Lung (tissue), 12 donors: ENCODE results near the gene PHF21B. TPM values are rescaled to one million over a fixed set of nuclear protein-coding genes. Genes with fewer than 3 reads are reported as not detected.

Source experiments
- ATAC-seq: fragments of 200-7000 bp; cut with Tn5 transposase; one replicate; pipeline ENCODE4 v1.9.1; 2020; ENCODE audit warnings: moderate number of reproducible peaks; ENCODE audit not compliant: insufficient read depth, low FRiP score
- DNase-seq, 3 donors: peaks; one replicate each; pipeline ENCODE4 v3.0.0-alpha.2; 2013 to 2017
- H3K27ac ChIP-seq, 2 donors: one replicate each; pipeline ENCODE4 v1.5.1; 2013; ENCODE audit warnings: mild to moderate bottlenecking in 2 of 2, moderate library complexity in 2 of 2, control low read depth in 1 of 2, inconsistent platforms in 1 of 2, low read depth in 1 of 2, low read length in 1 of 2
- H3K27me3 ChIP-seq, 3 donors: one replicate each; pipeline ENCODE4 v1.5.1; 2013; ENCODE audit warnings: low read length in 2 of 3; ENCODE audit not compliant: control insufficient read depth in 3 of 3, insufficient read depth in 3 of 3
- H3K36me3 ChIP-seq, 4 donors: one replicate each; pipeline ENCODE4 v1.5.1; 2013; ENCODE audit warnings: low read length in 4 of 4, mild to moderate bottlenecking in 1 of 4, moderate library complexity in 1 of 4; ENCODE audit not compliant: control insufficient read depth in 4 of 4, insufficient read depth in 4 of 4
- H3K4me1 ChIP-seq, 5 donors: one replicate each; pipeline ENCODE4 v1.5.1; 2013; ENCODE audit warnings: low read length in 5 of 5, mild to moderate bottlenecking in 2 of 5, moderate library complexity in 1 of 5; ENCODE audit not compliant: control insufficient read depth in 5 of 5, insufficient read depth in 5 of 5
- H3K4me3 ChIP-seq: one replicate; pipeline ENCODE4 v1.5.1; 2013; ENCODE audit warnings: mild to moderate bottlenecking, control low read depth, moderate library complexity
- H3K9ac ChIP-seq, 2 donors: one replicate each; pipeline ENCODE4 v1.5.1; 2013; ENCODE audit warnings: low read length in 2 of 2, control low read depth in 1 of 2; ENCODE audit not compliant: insufficient read depth in 1 of 2
- H3K9me3 ChIP-seq, 4 donors: one replicate each; pipeline ENCODE4 v1.5.1; 2013; ENCODE audit warnings: low read length in 3 of 4, mild to moderate bottlenecking in 1 of 4, moderate library complexity in 1 of 4; ENCODE audit not compliant: control insufficient read depth in 4 of 4, insufficient read depth in 3 of 4
- WGBS, 2 donors: extraction: QIAGEN DNeasy Blood & Tissue Kit; methylation state at CpG; one replicate each; pipeline ENCODE4 v1.1.7; 2013; 5-methylcytosine and 5-hydroxymethylcytosine counted together
- polyA plus RNA-seq, 2 donors: library from polyadenylated mRNA; stranded (reverse); fragments of 200-250 nt; gene quantifications; one replicate each; pipeline ENCODE4 v1.2.1, GENCODE V29; 2013
- total RNA-seq, 2 donors: library from RNA; depleted of rRNA in 1 of 2; stranded (reverse); fragments of >200 nt in 1 of 2; gene quantifications; one replicate each; pipeline ENCODE4 v1.2.1, GENCODE V29; 2014 to 2021
- TF ChIP-seq, protein P1 (sequence below): IDR thresholded peaks from 2 replicates; pipeline ENCODE4 v1.5.1; 2012; ENCODE audit warnings: mild to moderate bottlenecking; ENCODE audit errors: control extremely low read depth, extremely low read depth
- donor health status: control.
- donor health status: control.
- donor health status: Bipolar disorder and iron deficiency.
- donor health status: healthy.
- donor health status: DM: yes; HTN: yes; CAD: no.

The PHF21B gene
- total and polyA plus RNA-seq, 4 donors: 0.03 to 0.43 (median 0.26) TPM

DNA sequence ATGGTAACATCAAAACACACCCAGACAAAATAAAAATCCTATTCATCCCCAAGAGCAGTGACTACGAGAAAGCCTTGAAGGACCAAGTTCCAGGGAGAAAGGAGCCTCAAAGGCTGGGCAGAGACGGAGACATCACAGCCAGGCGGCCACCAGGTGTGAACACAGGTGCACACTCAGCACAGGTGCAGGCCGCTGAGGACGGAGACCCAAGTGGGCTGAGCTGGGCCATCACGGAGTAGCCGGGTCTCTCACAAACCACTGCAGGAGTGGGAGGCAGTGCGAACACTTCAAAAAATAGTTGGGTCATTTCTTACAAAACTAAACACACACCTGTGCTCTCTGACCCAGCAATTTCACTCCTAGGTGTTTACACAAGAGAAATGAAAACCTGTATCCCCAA lies 72.6 kb downstream of the PHF21B start:
- Histone ChIP-seq H3K36me3 (no peaks in the 10 kb centered on the region), H3K27ac (no peak overlapping the region), H3K4me3 (no peak overlapping the region), H3K9ac (no peak overlapping the region), H3K27me3 (no peaks in the 10 kb centered on the region), H3K4me1 (no peaks in the 10 kb centered on the region), H3K9me3 (peaks cover 0 to 2% (median 0%) of the 10 kb centered on the region in 4 donors)
- ATAC-seq (no peak), DNase-seq (no peak)
- 73 to 90% methylated on average over 8 of the region's 8 CpGs for WGBS, 2 donors
- TF ChIP-seq, protein P1, sequence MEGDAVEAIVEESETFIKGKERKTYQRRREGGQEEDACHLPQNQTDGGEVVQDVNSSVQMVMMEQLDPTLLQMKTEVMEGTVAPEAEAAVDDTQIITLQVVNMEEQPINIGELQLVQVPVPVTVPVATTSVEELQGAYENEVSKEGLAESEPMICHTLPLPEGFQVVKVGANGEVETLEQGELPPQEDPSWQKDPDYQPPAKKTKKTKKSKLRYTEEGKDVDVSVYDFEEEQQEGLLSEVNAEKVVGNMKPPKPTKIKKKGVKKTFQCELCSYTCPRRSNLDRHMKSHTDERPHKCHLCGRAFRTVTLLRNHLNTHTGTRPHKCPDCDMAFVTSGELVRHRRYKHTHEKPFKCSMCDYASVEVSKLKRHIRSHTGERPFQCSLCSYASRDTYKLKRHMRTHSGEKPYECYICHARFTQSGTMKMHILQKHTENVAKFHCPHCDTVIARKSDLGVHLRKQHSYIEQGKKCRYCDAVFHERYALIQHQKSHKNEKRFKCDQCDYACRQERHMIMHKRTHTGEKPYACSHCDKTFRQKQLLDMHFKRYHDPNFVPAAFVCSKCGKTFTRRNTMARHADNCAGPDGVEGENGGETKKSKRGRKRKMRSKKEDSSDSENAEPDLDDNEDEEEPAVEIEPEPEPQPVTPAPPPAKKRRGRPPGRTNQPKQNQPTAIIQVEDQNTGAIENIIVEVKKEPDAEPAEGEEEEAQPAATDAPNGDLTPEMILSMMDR: no peak

DNA sequence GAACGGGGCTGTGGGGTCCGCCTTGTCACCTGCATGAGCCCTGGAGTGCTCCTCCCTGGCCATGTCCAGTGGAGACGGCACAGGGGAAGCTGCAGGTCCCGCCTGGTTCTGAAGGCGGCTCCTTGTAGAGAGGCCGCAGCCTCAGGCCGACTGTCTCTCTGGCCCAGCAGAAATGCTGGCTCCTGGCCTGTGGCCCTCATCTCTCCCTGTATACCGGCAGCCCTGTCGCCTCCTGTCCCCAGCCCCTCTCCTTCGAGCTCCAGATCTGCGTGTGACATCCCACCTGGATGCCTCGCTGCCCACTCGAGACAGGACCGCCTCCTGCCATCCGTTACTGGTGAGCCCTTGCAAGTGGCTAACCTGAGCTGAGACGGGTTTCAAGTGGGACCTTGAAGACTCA lies 73.6 kb downstream of the PHF21B start:
- H3K27ac ChIP-seq: no peak overlapping the region
- H3K27me3 ChIP-seq: no peaks in the 10 kb centered on the region
- TF ChIP-seq, protein P1: no peak
- ATAC-seq: no peak
- H3K36me3 ChIP-seq: no peaks in the 10 kb centered on the region
- peaks cover 0 to 6% (median 0%) of the 10 kb centered on the region in 5 donors for H3K4me1 ChIP-seq
- WGBS, 2 donors: 81 to 86% methylated on average over 16 of the region's 16 CpGs
- H3K4me3 ChIP-seq: no peak overlapping the region
- H3K9me3 ChIP-seq: peaks cover 0 to 2% (median 0%) of the 10 kb centered on the region in 4 donors
- DNase-seq: no peak
- no peak overlapping the region for H3K9ac ChIP-seq

DNA sequence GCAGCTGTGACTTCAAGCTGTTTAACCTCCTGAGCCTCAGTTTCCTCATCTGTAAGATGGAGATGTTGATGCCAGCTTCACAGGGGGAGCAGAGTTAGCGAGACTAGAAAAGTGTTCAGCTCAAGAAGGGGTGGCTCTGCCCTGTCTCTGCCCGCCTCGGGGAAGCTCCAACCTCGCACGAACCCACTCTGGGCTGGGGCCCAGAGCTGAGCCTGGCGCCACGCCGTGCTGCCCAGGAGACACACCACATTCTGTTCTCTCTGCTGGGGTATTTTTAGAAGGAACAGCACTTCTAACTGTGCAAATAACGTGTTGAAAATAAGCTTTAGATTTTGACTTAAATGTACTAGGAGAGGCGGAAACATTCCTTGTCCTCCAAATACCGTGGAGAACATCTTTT lies 74.1 kb downstream of the PHF21B start:
- Histone ChIP-seq H3K27me3 (no peaks in the 10 kb centered on the region), H3K27ac (no peak overlapping the region), H3K9me3 (peaks cover 0 to 2% (median 0%) of the 10 kb centered on the region in 4 donors), H3K9ac (no peak overlapping the region), H3K36me3 (no peaks in the 10 kb centered on the region), H3K4me3 (no peak overlapping the region), H3K4me1 (peaks cover 0 to 11% (median 0%) of the 10 kb centered on the region in 5 donors)
- DNase-seq (no peak), ATAC-seq (no peak)
- WGBS, 2 donors: 64 to 79% methylated on average over 11 of the region's 11 CpGs
- TF ChIP-seq, protein P1: no peak

DNA sequence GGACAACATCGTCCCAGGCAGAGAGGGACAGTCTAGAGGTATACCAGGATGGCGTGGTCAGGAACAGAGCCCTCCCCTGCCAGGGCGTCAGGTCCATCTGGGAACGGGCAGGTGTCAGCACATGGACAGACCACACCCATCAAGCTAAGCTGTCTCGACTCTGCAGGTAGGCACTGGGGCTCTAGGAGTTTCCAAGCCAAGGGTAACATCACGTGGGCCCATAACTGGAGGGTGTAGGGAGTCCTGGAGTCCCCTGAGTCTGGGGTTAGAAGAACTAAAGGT lies 75.4 kb downstream of the PHF21B start:
- 67 to 69% methylated on average over 6 of the region's 6 CpGs for WGBS, 2 donors
- Histone ChIP-seq H3K27me3 (no peaks in the 10 kb centered on the region), H3K36me3 (no peaks in the 10 kb centered on the region), H3K4me3 (no peak overlapping the region), H3K27ac (no peak overlapping the region), H3K9me3 (peaks cover 0 to 2% (median 0%) of the 10 kb centered on the region in 4 donors), H3K9ac (no peak overlapping the region), H3K4me1 (peaks cover 0 to 11% (median 0%) of the 10 kb centered on the region in 5 donors)
- TF ChIP-seq, protein P1: no peak
- DNase-seq (no peak), ATAC-seq (no peak)
